HG03442 (cell line): Measurements from ENCODE around the gene TEX48.

ENCODE experiments used
- ATAC-seq: cut with Tn5 transposase; IDR thresholded peaks from one replicate; pipeline ENCODE4 v1.9.1; 2021; ENCODE audit warnings: mild to moderate bottlenecking, moderate library complexity; ENCODE audit not compliant: unreplicated experiment

The TEX48 gene, protein sequence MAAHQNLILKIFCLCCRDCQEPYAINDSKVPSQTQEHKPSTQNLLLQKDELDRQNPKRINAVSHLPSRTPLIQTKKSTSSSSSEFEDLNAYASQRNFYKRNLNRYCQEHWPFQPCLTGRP

GRCh38 chr9:114681594-114682332, at the start of gene TEX48:
Gene TEX48 (minus strand): TSS chr9:114682192. CDS start chr9:114671723, 10,469 bp downstream.
- ATAC-seq, result peak; percentile 83

- no peak for ATAC-seq
Measured at GRCh38 chr9:114731701-114732100, 49.7 kb upstream of the TEX48 start.

- ATAC-seq, result no peak
Measured at GRCh38 chr9:114729706-114730105, 47.7 kb upstream of the TEX48 start.

GRCh38 chr9:114725930-114726329, 43.9 kb upstream of the TEX48 start:
- ATAC-seq, result no peak

- ATAC-seq, result no peak
Measured at GRCh38 chr9:114724744-114725143, 42.8 kb upstream of the TEX48 start.

- no peak for ATAC-seq
Measured at GRCh38 chr9:114723931-114724330, 41.9 kb upstream of the TEX48 start.

- ATAC-seq, result no peak
Measured at GRCh38 chr9:114722937-114723620, 41.1 kb upstream of the TEX48 start.

DNA sequence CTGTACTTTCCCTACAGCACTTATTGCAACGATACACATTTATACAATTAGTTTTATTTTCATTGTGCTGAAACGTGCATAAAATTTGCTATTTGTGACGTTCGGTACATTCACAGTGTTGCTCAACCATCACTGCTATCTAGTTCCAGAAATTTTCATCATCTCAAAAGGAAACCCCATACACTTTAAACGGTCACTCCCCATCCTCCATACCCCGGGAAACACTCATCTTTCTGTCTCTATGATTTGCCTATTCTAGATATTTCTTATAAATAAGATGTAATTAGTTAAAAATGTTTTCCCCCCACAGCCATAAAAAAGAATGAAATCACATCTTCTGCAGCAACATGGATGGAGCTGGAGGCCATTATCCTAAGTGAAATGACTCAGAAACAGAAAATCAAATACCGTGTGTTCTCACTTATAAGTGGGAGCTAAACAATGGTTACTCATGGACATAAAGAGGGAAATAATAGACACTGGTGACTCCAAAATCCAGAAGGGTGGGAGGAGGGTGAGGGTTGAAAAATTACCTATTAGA, 40.2 kb upstream of the TEX48 start:
- ATAC-seq, result no peak

DNA sequence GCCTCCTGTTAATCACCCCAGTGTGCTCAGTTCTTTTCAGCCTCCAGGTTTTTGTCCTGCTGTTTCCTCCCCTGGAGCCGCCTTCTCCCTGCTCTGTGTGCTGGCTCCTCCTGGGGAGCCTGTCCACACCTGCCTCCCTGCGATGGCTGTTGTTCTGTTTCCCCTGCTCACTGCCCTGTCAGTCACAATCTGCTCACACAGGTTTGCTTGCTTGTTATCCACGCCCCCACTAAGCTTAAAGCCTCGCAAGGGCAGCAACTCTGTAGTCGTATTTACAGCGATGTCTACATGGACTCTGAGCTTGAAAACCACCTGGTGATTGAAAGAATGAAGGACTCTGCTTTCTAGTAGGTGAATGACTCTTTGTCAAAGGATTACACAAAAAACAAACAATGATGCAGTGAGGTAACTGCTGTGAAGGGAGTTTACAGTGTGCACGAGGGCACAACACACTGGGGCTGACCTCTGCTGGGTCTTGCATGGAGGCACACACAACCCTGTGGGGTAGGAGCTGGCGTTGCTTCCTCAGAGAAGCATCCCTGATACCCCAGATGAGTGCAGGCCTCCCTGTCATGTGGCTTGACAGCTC, 39.6 kb upstream of the TEX48 start:
- no peak for ATAC-seq

DNA sequence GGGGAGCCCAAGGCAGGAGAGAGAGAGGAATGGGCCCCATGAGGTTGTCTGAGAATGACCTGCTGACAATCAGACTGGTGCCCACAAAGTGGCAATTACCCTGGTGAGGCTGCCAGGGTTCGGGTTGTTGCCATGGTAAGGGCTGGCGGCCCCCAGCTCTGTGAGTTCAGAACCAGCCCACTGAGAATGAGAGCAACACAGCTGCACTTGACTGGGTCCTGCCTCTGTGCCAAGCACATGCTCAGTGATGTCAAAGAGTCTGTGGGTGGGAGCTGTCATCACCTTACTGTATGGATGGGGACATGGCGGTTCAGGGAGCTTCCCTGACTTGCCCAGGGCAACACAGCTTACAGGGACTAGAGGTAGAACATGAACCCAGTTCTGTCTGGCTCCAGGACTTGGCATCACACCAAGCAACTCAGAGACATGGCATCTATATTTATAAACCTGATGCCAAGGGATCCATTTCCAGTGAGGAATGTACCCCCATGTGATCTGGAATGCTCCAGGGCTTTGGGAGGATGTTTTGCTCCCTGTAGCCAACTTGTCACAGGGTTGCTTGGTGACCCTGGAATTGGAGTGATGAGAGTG, 38.2 kb upstream of the TEX48 start:
- ATAC-seq, result no peak

- ATAC-seq, result no peak
Measured at GRCh38 chr9:114719290-114719689, 37.3 kb upstream of the TEX48 start.

- ATAC-seq, result peak; percentile 93
Measured at GRCh38 chr9:114718801-114719221, 36.8 kb upstream of the TEX48 start.

GRCh38 chr9:114717908-114718486, 36.0 kb upstream of the TEX48 start:
- ATAC-seq, result no peak

- no peak for ATAC-seq
Measured at GRCh38 chr9:114709636-114710035, 27.6 kb upstream of the TEX48 start.

- ATAC-seq, result no peak
Measured at GRCh38 chr9:114706711-114707110, 24.7 kb upstream of the TEX48 start.

GRCh38 chr9:114701988-114702387, 20.0 kb upstream of the TEX48 start:
- no peak for ATAC-seq

DNA sequence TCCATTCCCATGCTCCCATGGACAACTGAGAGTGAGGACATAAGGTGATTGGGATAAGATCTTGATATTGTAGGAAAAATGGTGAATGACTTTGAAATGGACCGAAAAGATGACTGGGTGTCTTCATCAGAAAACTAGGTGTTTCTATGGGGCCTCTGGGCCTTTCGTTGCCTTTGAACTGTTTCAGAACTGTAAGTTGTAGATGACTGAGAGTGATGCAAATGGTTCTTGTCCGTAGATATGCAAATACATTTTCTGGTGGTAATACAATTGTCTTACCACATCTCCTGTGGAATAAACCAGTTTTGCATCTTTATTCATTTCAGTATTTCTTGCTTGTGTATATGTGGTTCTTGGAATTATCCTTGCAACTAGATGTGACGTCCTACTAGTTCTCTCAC, 16.0 kb upstream of the TEX48 start:
- peak; percentile 39 for ATAC-seq

DNA sequence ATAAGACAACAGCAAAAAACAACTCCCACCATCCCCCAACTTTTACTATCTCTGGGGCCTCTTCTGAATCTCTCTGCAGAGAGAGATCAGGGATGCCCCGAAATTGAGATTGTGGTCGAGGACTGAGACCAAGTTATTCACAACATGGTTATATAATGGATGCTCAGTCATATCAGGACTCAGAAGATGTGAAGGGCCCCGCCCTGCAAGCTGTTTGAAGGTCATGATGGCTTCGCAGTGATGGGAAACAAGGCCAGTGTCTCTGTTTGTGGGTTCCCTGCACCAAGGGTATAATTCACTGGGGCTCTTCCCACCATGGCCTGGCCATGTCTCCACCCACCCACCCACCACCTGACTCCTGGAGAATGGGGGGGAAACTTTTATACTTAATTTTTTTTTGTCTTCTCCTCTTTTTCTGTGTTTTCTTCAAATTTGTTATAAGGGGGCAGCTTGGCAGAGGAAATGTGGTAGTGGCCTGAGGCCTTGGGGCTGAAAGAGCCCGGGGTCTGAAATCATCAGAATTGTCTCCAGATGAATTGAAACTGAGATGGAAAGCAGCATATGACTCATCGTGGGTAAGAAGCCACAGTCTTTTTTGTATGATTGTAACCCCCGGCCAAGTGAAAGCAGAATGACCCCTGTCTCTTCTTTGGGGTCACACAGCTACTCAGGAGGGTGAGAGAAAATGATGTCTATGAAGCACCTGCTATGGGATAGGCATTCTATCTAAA, 15.0 kb upstream of the TEX48 start:
- peak; percentile 67 for ATAC-seq

DNA sequence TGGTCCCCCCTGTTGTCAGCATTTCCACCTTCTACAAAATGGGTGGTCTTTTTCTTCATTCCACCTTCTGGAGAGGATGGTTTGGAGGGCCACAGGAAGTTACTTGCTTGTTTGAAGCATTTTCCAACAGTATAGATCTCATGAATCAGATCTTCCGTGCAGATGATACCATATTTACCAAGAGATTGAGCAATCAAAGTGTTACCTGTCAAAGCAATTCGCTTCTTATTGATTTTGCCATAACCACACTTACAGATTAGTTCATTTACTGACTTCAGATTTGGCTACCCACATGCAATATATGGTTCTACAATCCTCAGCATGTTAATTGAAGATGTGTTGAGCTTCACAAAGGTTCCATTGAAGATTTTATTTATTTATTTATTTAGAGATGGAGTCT, 14.0 kb upstream of the TEX48 start:
- ATAC-seq, result no peak

- ATAC-seq, result peak; percentile 34
Measured at GRCh38 chr9:114694719-114695269, 12.8 kb upstream of the TEX48 start.
